VCaP (cell line): ENCODE data around the gene LDLRAD4.

Experiments
- H3K27ac ChIP-seq: fragments of 450-650 bp; 2 replicates; pipeline ENCODE4 v1.5.1; 2017
- TF ChIP-seq, protein P1 (sequence below): fragments of 450-650 bp; conservative IDR thresholded peaks from 2 replicates; pipeline ENCODE4 v1.5.1; 2017; ENCODE audit warnings: mild to moderate bottlenecking, moderate library complexity

The LDLRAD4 gene

DNA sequence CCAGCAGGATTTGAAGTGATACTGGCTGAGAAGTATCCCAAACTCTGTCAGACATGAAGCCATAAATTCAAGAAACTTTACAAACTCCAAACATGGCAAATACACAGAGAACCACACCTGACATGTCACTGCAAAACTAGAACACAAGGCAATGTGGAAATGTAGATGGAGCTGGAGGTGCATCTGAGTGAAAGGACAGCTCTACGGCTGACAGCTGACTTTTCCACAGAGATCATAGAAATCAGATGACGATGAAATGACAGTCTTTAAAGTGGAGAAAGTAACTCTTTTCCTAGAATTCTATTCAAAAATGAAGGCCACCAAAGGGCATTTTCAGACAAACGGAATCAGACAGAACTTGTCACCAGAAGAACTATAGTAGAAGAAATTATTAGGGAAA, 97.5 kb downstream of the LDLRAD4 start:
- TF ChIP-seq, protein P1, sequence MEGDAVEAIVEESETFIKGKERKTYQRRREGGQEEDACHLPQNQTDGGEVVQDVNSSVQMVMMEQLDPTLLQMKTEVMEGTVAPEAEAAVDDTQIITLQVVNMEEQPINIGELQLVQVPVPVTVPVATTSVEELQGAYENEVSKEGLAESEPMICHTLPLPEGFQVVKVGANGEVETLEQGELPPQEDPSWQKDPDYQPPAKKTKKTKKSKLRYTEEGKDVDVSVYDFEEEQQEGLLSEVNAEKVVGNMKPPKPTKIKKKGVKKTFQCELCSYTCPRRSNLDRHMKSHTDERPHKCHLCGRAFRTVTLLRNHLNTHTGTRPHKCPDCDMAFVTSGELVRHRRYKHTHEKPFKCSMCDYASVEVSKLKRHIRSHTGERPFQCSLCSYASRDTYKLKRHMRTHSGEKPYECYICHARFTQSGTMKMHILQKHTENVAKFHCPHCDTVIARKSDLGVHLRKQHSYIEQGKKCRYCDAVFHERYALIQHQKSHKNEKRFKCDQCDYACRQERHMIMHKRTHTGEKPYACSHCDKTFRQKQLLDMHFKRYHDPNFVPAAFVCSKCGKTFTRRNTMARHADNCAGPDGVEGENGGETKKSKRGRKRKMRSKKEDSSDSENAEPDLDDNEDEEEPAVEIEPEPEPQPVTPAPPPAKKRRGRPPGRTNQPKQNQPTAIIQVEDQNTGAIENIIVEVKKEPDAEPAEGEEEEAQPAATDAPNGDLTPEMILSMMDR, result no peak
- H3K27ac ChIP-seq, result no peak overlapping the region

DNA sequence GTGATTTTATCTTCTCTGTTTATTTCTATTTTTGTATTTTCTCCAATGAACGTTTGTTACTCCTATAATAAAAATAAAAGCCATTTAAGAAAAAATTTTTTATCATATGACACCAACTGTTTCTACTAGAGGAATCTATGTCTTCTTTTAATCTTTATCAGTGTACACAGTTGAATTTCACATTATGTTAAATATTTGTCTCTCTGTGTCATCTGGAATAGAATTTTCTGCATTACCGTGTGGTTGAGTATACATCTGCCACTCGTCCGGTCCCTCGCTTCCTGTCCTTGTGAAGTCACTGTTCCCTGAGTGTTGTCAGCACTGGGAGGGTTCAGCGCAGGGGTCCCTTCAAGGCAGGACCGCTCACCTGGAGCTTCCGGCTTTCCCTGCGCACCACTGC, 99.2 kb downstream of the LDLRAD4 start:
- TF ChIP-seq, protein P1, result no peak
- no peak overlapping the region for H3K27ac ChIP-seq

DNA sequence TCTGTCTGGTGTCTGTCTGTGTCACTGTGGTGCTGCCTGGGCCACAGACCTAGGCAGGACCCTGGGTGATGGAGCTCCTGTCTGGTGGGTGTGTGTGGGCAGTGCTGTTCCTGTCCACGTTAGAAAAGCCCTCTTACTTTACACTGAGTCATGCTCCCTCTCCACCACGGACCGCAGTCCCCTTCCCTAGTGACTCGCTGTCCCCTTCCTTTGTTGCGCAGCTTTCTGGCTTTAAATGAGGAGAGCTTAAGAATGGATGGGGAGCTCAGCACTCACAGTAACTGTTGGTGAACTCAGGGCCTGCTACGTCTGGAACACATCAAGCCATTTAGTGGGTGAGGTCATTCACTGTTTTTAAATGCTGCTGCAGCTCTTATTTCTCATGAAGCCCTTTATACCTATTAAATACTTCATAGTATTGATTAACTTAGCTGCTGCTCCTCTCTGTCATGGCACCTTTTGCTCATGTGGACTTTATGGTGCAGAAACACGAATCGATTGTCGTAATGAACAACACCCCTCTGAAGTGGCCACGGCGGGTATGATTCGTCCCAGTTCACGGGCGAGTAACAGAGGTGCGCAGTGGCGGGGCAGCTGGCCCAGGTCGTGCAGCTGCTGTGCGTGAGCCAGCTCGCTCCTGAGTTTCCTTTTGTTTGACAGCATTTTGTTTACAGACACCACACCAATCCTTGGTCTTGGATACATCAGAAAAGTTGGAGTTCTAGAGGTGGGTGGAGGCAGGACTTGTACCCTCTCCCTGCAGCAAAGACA, 100.4 kb downstream of the LDLRAD4 start:
- TF ChIP-seq, protein P1, result no peak
- no peak overlapping the region for H3K27ac ChIP-seq

DNA sequence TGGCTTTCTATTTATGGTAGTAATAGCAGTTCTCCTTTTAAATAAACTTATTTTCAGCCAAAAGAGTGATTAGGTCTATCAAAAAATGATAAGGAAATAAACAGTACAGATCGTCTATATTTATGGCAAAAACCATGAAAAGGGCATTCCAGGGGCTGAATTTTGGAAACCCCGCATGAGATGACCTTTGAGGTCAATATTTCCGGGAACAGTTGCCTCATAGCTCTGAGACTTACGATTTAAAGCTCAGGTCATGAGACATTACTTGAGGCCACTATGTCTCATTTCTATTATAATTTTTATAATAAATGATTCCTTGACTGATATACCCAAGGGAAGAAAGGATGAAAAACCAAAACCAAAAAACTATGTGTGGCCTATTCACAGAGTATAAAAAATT, 101.1 kb downstream of the LDLRAD4 start:
- no peak overlapping the region for H3K27ac ChIP-seq
- TF ChIP-seq, protein P1, result no peak

DNA sequence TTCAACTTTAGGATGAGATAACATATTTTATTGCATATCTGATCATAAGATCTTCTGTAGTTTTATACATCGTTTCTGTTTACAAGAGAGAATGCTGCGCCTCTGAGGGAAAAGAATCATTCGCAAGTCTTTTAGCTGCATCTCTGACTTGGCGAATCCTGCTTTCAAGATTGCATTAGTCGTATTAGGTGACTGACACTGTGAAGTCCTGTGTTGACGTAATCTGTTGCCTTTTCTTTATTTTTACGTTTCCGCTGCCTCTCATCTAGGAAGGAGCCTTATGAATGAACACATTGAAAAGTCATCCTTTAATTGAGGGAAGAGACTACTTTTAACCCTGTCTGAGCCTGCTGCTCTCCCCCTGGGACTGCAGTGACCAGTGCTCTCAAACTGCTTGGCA, 101.5 kb downstream of the LDLRAD4 start:
- no peak overlapping the region for H3K27ac ChIP-seq
- TF ChIP-seq, protein P1, result no peak

DNA sequence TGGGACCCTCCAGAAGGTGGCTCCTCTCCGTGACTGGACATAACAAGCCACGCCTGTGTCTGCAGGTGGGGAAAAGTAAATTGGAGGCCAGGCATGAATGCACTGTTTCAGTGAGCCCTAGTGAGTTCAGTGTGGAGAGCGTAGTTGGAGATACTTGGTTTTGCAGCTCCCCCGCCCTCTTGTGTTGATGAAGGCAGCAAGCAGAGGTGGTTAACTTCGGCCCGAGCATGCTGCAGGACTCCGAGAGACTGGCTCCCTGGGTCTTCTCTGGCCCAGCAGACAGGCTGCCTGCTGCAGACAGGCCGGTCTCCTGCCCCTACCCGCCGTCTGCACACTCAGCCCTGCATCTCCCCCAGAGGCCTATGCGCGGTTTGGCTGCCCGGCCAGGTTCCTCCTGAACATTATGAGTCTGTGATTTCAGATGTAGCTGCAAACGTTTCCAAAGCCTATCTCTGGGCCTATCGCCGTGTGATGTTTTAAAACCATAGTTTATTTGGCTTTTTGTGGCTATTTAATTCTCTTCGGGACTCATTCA, 102.4 kb downstream of the LDLRAD4 start:
- no peak overlapping the region for H3K27ac ChIP-seq
- TF ChIP-seq, protein P1, result no peak

DNA sequence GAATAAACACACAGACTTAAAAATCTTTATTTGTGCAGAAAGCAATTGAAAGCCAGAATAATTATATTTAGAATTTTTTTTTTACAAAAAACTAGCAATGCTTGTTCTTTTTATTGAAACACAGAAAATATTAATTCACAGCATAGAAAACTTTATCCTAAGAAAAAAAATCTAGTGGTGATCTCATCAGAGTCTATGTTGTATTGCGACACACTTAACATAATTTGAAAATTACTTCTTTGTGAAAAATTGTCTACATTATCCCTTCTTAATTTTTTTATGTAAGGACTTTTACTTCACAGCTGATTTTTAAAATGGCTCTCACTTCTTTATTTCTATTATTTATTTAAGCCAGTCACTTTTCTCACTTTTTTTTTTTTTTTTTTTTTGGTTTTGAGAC, 103.4 kb downstream of the LDLRAD4 start:
- H3K27ac ChIP-seq, result no peak overlapping the region
- TF ChIP-seq, protein P1, result no peak
